SKM-1 treated with dmso at 0.1 percent for 144 hours (cell line): ENCODE measurements around the gene COL27A1.

ENCODE experiments used
- DNase-seq: peaks from one replicate; lab custom pipeline; 2025; ENCODE audit not compliant: unreplicated experiment; lab: John Stamatoyannopoulos, UW

The COL27A1 gene

GRCh38 chr9:114223564-114224246, 68.4 kb downstream of the COL27A1 start:
- DNase-seq: no peak

GRCh38 chr9:114224247-114224610, 68.9 kb downstream of the COL27A1 start:
- DNase-seq: no peak

- no peak for DNase-seq
These were observed 70.3 kb downstream of the COL27A1 start for GRCh38 chr9:114225561-114226212.

- no peak for DNase-seq
These were observed 71.1 kb downstream of the COL27A1 start for GRCh38 chr9:114226246-114227055.

GRCh38 chr9:114227288-114228015, 72.1 kb downstream of the COL27A1 start:
- no peak for DNase-seq

- no peak for DNase-seq
These were observed 72.9 kb downstream of the COL27A1 start for GRCh38 chr9:114228016-114228808.

- no peak for DNase-seq
These were observed 74.0 kb downstream of the COL27A1 start for GRCh38 chr9:114229295-114229694.

GRCh38 chr9:114230068-114230467, 74.7 kb downstream of the COL27A1 start:
- DNase-seq: no peak

- no peak for DNase-seq
These were observed 75.9 kb downstream of the COL27A1 start for GRCh38 chr9:114231273-114231672.

- DNase-seq: no peak
These were observed 76.5 kb downstream of the COL27A1 start for GRCh38 chr9:114231719-114232449.

- no peak for DNase-seq
These were observed 78.3 kb downstream of the COL27A1 start for GRCh38 chr9:114233491-114234185.

GRCh38 chr9:114235033-114235661, 79.8 kb downstream of the COL27A1 start:
- DNase-seq: no peak

- DNase-seq: no peak
These were observed 81.2 kb downstream of the COL27A1 start for GRCh38 chr9:114236391-114237138.

GRCh38 chr9:114237247-114237646, 81.9 kb downstream of the COL27A1 start:
- no peak for DNase-seq

GRCh38 chr9:114237781-114238180, 82.4 kb downstream of the COL27A1 start:
- DNase-seq: no peak

GRCh38 chr9:114238472-114238871, 83.1 kb downstream of the COL27A1 start:
- no peak for DNase-seq

- DNase-seq: no peak
These were observed 83.8 kb downstream of the COL27A1 start for GRCh38 chr9:114238891-114239875.
